ENCODE results near the gene ARL2. TPM values are rescaled to one million over a fixed set of nuclear protein-coding genes. Genes with fewer than 3 reads are reported as not detected.
A peak's percentile ranks its signal among the peaks of the same experiment; 100 is the strongest.

ARL2 gene
- total RNA-seq, 1 experiment from 2014 or later, result 171 TPM

DNA sequence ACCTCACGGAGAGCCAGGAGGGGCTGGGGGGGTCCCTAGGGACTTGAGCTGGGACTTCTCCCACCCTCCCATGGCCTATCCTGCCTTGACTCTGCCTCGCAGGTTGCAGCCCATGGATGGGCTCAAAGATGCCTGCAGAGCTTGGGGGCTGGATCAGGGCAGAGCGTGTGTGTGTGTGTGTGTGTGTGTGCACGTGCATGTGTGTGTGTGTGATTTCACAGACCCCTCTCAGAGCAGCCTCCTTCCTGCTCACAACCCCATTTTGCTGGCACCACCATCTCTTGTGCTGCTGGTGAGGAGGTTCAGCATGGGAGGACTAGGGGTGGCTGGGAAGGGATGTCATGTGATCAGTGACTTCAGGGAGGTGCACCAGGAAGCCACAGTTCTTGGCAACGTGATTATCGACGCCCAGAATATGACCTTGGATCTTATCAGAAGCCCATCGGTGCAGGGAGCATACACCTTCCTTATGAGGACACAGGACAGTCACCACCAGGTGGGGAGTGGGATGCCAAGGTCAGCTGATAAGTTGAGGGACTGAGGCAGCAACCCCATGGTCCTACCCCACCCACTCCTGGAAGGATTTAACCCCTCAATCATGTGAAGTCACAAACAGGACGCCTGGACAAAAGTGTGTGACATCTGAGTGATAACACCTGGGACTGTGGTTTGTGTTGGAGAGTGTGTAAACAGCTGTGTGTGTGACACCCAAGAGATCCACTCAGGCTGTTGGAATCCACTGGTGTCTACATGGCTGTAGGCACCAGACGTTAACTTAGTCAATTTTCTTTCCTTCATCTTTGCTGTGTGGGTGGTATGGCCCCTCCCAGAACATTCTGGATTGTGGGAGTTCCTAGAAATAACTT lies 46.2 kb downstream of the ARL2 start:
- TF ChIP-seq JAZF1 (CRISPR knock-in tag; IDR thresholded peaks at IDR 0.05) (no peak), EMX1 (CRISPR knock-in tag; IDR thresholded peaks at IDR 0.05) (no peak), ESRRA (CRISPR knock-in tag; IDR thresholded peaks at IDR 0.05; ENCODE audit: borderline replicate concordance) (no peak), TEAD1 (CRISPR knock-in tag; IDR thresholded peaks at IDR 0.05) (no peak), ZNF317 (CRISPR knock-in tag; IDR thresholded peaks at IDR 0.05; ENCODE audit: borderline replicate concordance, low read depth) (no peak), SMAD3 (CRISPR knock-in tag; IDR thresholded peaks at IDR 0.05; ENCODE audit: borderline replicate concordance) (no peak), HMGA2 (CRISPR knock-in tag; IDR thresholded peaks at IDR 0.05) (no peak)
- TF ChIP-seq, protein P1, sequence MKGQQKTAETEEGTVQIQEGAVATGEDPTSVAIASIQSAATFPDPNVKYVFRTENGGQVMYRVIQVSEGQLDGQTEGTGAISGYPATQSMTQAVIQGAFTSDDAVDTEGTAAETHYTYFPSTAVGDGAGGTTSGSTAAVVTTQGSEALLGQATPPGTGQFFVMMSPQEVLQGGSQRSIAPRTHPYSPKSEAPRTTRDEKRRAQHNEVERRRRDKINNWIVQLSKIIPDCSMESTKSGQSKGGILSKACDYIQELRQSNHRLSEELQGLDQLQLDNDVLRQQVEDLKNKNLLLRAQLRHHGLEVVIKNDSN (CRISPR knock-in tag; IDR thresholded peaks at IDR 0.05), result no peak
- TF ChIP-seq, protein P2, sequence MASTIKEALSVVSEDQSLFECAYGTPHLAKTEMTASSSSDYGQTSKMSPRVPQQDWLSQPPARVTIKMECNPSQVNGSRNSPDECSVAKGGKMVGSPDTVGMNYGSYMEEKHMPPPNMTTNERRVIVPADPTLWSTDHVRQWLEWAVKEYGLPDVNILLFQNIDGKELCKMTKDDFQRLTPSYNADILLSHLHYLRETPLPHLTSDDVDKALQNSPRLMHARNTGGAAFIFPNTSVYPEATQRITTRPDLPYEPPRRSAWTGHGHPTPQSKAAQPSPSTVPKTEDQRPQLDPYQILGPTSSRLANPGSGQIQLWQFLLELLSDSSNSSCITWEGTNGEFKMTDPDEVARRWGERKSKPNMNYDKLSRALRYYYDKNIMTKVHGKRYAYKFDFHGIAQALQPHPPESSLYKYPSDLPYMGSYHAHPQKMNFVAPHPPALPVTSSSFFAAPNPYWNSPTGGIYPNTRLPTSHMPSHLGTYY (CRISPR knock-in tag; IDR thresholded peaks at IDR 0.05), result no peak

DNA sequence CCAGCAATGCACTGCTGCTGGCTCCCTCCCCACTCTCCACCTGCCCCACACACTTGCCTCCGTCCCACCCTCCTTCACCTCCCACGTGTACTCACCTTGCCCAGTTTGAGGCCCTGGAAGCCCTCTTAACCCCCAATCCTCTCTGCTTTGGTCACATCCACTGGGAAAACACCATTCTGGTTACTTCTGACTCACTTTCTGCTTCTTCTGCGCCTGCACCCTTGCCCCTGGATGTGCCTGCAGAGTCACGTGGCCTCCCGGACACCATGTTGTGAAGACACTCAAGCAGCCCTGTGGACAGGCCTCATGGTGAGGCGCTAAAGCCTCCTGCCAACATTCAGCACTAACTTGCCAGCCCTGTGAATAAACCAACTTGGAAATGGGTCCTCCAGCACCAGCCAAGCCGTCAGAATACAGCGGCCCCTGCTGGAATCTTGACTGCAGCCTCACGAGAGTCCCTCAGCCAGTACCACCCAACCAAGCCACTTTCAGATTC lies 47.0 kb downstream of the ARL2 start:
- peak; percentile 87 for ATAC-seq
- H3K27ac Mint-ChIP-seq, result peak overlapping the region; percentile 91
- H3K9me3 Mint-ChIP-seq, result no peaks in the 10 kb centered on the region
- H3K36me3 Mint-ChIP-seq, result no peaks in the 10 kb centered on the region
- H3K4me3 Mint-ChIP-seq, result no peak overlapping the region
- ChIA-PET CTCF (no interaction called here), POLR2A (no interaction called here)
- peak; percentile 62 for DNase-seq (ENCODE audit: low spot score)
- H3K4me1 Mint-ChIP-seq, result peaks cover 4% of the 10 kb centered on the region
- no peaks in the 10 kb centered on the region; the same call in 1 of the 2 replicates for H3K27me3 Mint-ChIP-seq (ENCODE audit: low read depth)
- TF ChIP-seq ELF4 (CRISPR knock-in tag; IDR thresholded peaks at IDR 0.05; ENCODE audit: low read depth), result no peak
- no peak for TF ChIP-seq ESRRA (CRISPR knock-in tag; IDR thresholded peaks at IDR 0.05; ENCODE audit: borderline replicate concordance)
- TF ChIP-seq, protein P3, sequence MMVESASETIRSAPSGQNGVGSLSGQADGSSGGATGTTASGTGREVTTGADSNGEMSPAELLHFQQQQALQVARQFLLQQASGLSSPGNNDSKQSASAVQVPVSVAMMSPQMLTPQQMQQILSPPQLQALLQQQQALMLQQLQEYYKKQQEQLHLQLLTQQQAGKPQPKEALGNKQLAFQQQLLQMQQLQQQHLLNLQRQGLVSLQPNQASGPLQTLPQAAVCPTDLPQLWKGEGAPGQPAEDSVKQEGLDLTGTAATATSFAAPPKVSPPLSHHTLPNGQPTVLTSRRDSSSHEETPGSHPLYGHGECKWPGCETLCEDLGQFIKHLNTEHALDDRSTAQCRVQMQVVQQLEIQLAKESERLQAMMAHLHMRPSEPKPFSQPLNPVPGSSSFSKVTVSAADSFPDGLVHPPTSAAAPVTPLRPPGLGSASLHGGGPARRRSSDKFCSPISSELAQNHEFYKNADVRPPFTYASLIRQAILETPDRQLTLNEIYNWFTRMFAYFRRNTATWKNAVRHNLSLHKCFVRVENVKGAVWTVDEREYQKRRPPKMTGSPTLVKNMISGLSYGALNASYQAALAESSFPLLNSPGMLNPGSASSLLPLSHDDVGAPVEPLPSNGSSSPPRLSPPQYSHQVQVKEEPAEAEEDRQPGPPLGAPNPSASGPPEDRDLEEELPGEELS (CRISPR knock-in tag; IDR thresholded peaks at IDR 0.05), result no peak
- TF ChIP-seq, protein P4, sequence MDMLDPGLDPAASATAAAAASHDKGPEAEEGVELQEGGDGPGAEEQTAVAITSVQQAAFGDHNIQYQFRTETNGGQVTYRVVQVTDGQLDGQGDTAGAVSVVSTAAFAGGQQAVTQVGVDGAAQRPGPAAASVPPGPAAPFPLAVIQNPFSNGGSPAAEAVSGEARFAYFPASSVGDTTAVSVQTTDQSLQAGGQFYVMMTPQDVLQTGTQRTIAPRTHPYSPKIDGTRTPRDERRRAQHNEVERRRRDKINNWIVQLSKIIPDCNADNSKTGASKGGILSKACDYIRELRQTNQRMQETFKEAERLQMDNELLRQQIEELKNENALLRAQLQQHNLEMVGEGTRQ (CRISPR knock-in tag; IDR thresholded peaks at IDR 0.05), result peak; percentile 38; the same call in 1 of the 2 replicates
- TF ChIP-seq ATF1 (CRISPR knock-in tag; IDR thresholded peaks at IDR 0.05), result no peak
- TF ChIP-seq KAT7 (CRISPR knock-in tag; IDR thresholded peaks at IDR 0.05; ENCODE audit: borderline replicate concordance), result no peak
- TF ChIP-seq, protein P5, sequence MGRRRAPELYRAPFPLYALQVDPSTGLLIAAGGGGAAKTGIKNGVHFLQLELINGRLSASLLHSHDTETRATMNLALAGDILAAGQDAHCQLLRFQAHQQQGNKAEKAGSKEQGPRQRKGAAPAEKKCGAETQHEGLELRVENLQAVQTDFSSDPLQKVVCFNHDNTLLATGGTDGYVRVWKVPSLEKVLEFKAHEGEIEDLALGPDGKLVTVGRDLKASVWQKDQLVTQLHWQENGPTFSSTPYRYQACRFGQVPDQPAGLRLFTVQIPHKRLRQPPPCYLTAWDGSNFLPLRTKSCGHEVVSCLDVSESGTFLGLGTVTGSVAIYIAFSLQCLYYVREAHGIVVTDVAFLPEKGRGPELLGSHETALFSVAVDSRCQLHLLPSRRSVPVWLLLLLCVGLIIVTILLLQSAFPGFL (CRISPR knock-in tag; IDR thresholded peaks at IDR 0.05; ENCODE audit: borderline replicate concordance), result no peak
- TF ChIP-seq, protein P6, sequence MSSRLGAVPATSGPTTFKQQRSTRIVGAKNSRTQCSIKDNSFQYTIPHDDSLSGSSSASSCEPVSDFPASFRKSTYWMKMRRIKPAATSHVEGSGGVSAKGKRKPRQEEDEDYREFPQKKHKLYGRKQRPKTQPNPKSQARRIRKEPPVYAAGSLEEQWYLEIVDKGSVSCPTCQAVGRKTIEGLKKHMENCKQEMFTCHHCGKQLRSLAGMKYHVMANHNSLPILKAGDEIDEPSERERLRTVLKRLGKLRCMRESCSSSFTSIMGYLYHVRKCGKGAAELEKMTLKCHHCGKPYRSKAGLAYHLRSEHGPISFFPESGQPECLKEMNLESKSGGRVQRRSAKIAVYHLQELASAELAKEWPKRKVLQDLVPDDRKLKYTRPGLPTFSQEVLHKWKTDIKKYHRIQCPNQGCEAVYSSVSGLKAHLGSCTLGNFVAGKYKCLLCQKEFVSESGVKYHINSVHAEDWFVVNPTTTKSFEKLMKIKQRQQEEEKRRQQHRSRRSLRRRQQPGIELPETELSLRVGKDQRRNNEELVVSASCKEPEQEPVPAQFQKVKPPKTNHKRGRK (CRISPR knock-in tag; IDR thresholded peaks at IDR 0.05; ENCODE audit: borderline replicate concordance), result no peak
- TF ChIP-seq, protein P7, sequence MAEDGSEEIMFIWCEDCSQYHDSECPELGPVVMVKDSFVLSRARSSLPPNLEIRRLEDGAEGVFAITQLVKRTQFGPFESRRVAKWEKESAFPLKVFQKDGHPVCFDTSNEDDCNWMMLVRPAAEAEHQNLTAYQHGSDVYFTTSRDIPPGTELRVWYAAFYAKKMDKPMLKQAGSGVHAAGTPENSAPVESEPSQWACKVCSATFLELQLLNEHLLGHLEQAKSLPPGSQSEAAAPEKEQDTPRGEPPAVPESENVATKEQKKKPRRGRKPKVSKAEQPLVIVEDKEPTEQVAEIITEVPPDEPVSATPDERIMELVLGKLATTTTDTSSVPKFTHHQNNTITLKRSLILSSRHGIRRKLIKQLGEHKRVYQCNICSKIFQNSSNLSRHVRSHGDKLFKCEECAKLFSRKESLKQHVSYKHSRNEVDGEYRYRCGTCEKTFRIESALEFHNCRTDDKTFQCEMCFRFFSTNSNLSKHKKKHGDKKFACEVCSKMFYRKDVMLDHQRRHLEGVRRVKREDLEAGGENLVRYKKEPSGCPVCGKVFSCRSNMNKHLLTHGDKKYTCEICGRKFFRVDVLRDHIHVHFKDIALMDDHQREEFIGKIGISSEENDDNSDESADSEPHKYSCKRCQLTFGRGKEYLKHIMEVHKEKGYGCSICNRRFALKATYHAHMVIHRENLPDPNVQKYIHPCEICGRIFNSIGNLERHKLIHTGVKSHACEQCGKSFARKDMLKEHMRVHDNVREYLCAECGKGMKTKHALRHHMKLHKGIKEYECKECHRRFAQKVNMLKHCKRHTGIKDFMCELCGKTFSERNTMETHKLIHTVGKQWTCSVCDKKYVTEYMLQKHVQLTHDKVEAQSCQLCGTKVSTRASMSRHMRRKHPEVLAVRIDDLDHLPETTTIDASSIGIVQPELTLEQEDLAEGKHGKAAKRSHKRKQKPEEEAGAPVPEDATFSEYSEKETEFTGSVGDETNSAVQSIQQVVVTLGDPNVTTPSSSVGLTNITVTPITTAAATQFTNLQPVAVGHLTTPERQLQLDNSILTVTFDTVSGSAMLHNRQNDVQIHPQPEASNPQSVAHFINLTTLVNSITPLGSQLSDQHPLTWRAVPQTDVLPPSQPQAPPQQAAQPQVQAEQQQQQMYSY (CRISPR knock-in tag; IDR thresholded peaks at IDR 0.05), result no peak
- TF ChIP-seq, protein P8, sequence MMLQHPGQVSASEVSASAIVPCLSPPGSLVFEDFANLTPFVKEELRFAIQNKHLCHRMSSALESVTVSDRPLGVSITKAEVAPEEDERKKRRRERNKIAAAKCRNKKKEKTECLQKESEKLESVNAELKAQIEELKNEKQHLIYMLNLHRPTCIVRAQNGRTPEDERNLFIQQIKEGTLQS (CRISPR knock-in tag; conservative IDR thresholded peaks at IDR 0.05), result no peak
- TF ChIP-seq, protein P2 (CRISPR knock-in tag; IDR thresholded peaks at IDR 0.05), result no peak

More for the DNA sequence above, 46.2 kb downstream of the ARL2 start:
- no peak for ATAC-seq
- CTCF ChIA-PET, result no interaction called here
- no peak overlapping the region for H3K27ac Mint-ChIP-seq
- H3K36me3 Mint-ChIP-seq, result no peaks in the 10 kb centered on the region
- POLR2A ChIA-PET, result no interaction called here
- DNase-seq (ENCODE audit: low spot score), result no peak
- peaks cover 2% of the 10 kb centered on the region for H3K4me1 Mint-ChIP-seq
- H3K9me3 Mint-ChIP-seq, result no peaks in the 10 kb centered on the region
- H3K4me3 Mint-ChIP-seq, result no peak overlapping the region
- H3K27me3 Mint-ChIP-seq (ENCODE audit: low read depth), result no peaks in the 10 kb centered on the region; the same call in 1 of the 2 replicates

All from WTC11 (cell line).